ENCODE data around the gene OR7C2. TPM values are rescaled to one million over a fixed set of nuclear protein-coding genes. Genes with fewer than 3 reads are reported as not detected.

The OR7C2 gene
- total RNA-seq, 1 experiment from 2014 or later: not detected

DNA sequence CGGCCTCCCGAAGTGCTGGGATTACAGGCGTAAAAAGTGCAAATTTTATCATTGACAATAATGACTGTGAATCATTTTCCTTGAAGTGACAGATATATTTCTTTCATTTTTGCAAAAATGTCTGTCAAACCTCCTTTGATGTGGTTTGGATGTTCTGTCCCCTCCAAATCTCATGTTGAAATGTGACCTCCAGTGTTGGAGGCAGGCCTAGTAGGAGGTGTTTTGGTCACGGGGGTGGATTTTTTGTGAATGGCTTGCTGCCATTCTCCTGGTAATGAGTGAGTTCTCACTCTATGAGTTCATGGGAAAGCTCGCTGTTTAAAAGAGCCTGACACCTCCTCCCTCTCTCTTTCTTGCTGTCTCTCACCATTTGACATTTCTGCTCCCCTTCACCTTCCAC is 43.8 kb downstream of the OR7C2 start:
- H2BK120ac ChIP-seq (ENCODE audit: low read depth, low read length, poor library complexity, severe bottlenecking): no peak overlapping the region
- no peak overlapping the region for H2BK15ac ChIP-seq (ENCODE audit: low read depth, low read length)
- no peak overlapping the region for H2BK20ac ChIP-seq (ENCODE audit: low read depth, low read length, poor library complexity, severe bottlenecking)
- no peak overlapping the region for H2BK12ac ChIP-seq (ENCODE audit: insufficient read length, low read depth, low read length)
- no peak overlapping the region for H3K4me3 Mint-ChIP-seq
- no peak overlapping the region for H3K23ac ChIP-seq (ENCODE audit: insufficient read length, low read depth, low read length)
- H4K5ac ChIP-seq (ENCODE audit: insufficient read length, low read depth, low read length): no peak overlapping the region
- H4K91ac ChIP-seq (ENCODE audit: insufficient read length, low read depth, low read length): no peak overlapping the region
- peaks cover 0 to 22% of the 10 kb centered on the region in 2 experiments; a peak in 2 of 5 replicates for H3K9me3 Mint-ChIP-seq
- no peaks in the 10 kb centered on the region for H3K27me3 ChIP-seq (ENCODE audit: insufficient read depth, low read length)
- no peak overlapping the region for H3K27ac ChIP-seq (ENCODE audit: insufficient read length, low read depth, low read length)
- no peak overlapping the region; a peak in 1 of 7 replicates for H3K27ac Mint-ChIP-seq
- no peak overlapping the region for H3K4me2 ChIP-seq (ENCODE audit: insufficient read depth, insufficient read length, low read length)
- no peaks in the 10 kb centered on the region for H3K79me2 ChIP-seq (ENCODE audit: insufficient read depth, low read length)
- H3K4me1 Mint-ChIP-seq: 0 out of 4 replicates have a peak, but pooled peaks cover 0 to 2% of the 10 kb centered on the region in 2 experiments
- H3K36me3 Mint-ChIP-seq (ENCODE audit: insufficient read depth in 1 of 3, low read depth in 3 of 3): peaks cover 0 to 3% (median 0%) of the 10 kb centered on the region in 3 experiments; a peak in 1 of 7 replicates
- no peaks in the 10 kb centered on the region for H3K4me1 ChIP-seq (ENCODE audit: insufficient read depth, low read length)
- DNase-seq: no peak
- peaks cover 26% of the 10 kb centered on the region for H3K27me3 Mint-ChIP-seq (ENCODE audit: low read depth)
- H3K4ac ChIP-seq (ENCODE audit: low read depth, low read length): no peak overlapping the region
- H3K14ac ChIP-seq (ENCODE audit: insufficient read depth, low read length): no peak overlapping the region
- no peak overlapping the region for H2AK5ac ChIP-seq (ENCODE audit: insufficient read length, low read length)
- no peaks in the 10 kb centered on the region for H4K20me1 ChIP-seq (ENCODE audit: control insufficient read depth, insufficient read depth, insufficient read length)
- no peak overlapping the region for H4K8ac ChIP-seq (replicated peaks; ENCODE audit: insufficient read length, low read depth, low read length)
- WGBS (ENCODE audit: extremely low coverage, insufficient read length, low lambda C conversion rate): no CpG with 5 or more reads among the region's 5 CpGs
- H3K56ac ChIP-seq (ENCODE audit: insufficient read length, low read depth, low read length): no peak overlapping the region
- H3K9ac ChIP-seq (ENCODE audit: extremely low read depth, insufficient read length, low read length): no peak overlapping the region
- no peaks in the 10 kb centered on the region for H3K79me1 ChIP-seq (ENCODE audit: insufficient read depth, low read depth, low read length, poor library complexity, severe bottlenecking)
- TF ChIP-seq CTCF (conservative IDR thresholded peaks at IDR 0.05): no peak
- H3T11ph ChIP-seq (ENCODE audit: low read length): no peak overlapping the region
- H2AFZ ChIP-seq (ENCODE audit: low read length): no peak overlapping the region
- H3K18ac ChIP-seq (ENCODE audit: insufficient read length, low read depth, low read length): no peak overlapping the region
- no peaks in the 10 kb centered on the region for H3K23me2 ChIP-seq (ENCODE audit: insufficient read length, low read depth, low read length, poor library complexity, severe bottlenecking)
- no peak overlapping the region for H2BK5ac ChIP-seq (ENCODE audit: insufficient read length, low read length)
- no peaks in the 10 kb centered on the region for H3K9me3 ChIP-seq (ENCODE audit: control insufficient read depth, low read depth, low read length)

Other genes with a start within 250 kb of the OR7C2 start
- 1.2 and 1.4 TPM in 2 replicates for gene ADGRE2, start 162.9 kb upstream of the OR7C2 start, total RNA-seq (2021)
- not detected in 2 replicates for gene OR7A5, start 106.3 kb upstream of the OR7C2 start, total RNA-seq (2021)
- not detected in 2 replicates for gene OR7C1, start 106.3 kb upstream of the OR7C2 start, total RNA-seq (2021)
- not detected in 2 replicates for gene OR7A10, start 92.6 kb upstream of the OR7C2 start, total RNA-seq (2021)
- gene OR7A17, start 55.4 kb upstream of the OR7C2 start, total RNA-seq (2021): not detected in 2 replicates
- 5.9 and 8.3 TPM in 2 replicates for gene SLC1A6, start 38.4 kb downstream of the OR7C2 start, total RNA-seq (2021)
- not detected in 2 replicates for gene CASP14, start 108.0 kb downstream of the OR7C2 start, total RNA-seq (2021)
- gene OR1I1, start 140.7 kb downstream of the OR7C2 start, total RNA-seq (2021): not detected in 2 replicates
- gene SYDE1, start 165.9 kb downstream of the OR7C2 start, total RNA-seq (2021): 19.3 and 21.4 TPM in 2 replicates